PC-9 (cell line): ENCODE data around the gene ALK.

Source experiments
- CTCF ChIP-seq: fragments of 200-600 bp; sonication (generic); conservative IDR thresholded peaks from 2 replicates; pipeline ENCODE4 v1.6.1; 2017; ENCODE audit warnings: mixed run types, antibody characterized with exemption, mild to moderate bottlenecking, moderate library complexity
- EZH2 ChIP-seq: fragments of 200-600 bp; sonication (generic); IDR thresholded peaks from 2 replicates; pipeline ENCODE4 v1.8.0; 2017; ENCODE audit warnings: antibody characterized with exemption, low read depth

GRCh38 chr2:29227935-29228675 lies 693.3 kb downstream of the ALK start:
- TF ChIP-seq CTCF (no peak), EZH2 (no peak)
